ENCODE data around the gene TOPAZ1. TPM values are rescaled to one million over a fixed set of nuclear protein-coding genes. Genes with fewer than 3 reads are reported as not detected.

Gene TOPAZ1
- total RNA-seq (2022; extraction: Qiagen RNA extraction; ENCODE audit: low read depth) = not detected in 5 replicates

DNA sequence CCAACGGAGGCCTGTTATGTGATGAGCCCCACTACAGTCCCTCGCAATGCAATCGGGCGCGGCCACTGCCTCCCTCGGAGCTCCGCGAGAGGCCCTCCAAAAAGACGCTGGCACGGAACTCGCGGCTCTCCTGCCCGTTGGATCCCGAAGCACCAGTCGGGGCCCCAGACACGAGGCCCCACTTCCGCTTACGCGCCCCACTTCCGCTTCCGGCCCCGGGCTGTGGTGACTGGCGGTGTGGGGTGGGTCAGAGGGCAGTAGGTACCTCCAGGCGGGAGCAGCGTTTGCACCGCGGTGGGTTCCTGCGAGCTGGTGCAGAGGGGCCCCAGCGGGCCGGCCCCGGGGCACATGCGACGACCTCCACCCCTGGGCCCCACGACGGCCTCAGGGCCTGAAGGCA, at the start of gene TOPAZ1:
TSS of gene TOPAZ1 (plus strand) at position 181 of the 400 bp plus-strand sequence. CDS start at position 349, 168 bp downstream.

GRCh38 chr3:44338010-44338827, 96.5 kb downstream of the TOPAZ1 start, which contains the start of gene TCAIM:
Gene TCAIM, plus strand, starts transcription at chr3:44338766. Its CDS starts 16,017 bp downstream, at chr3:44354783.

Other genes starting within 250 kb of the TOPAZ1 start
- gene TCAIM, start 96.9 kb downstream of the TOPAZ1 start, total RNA-seq (2022; extraction: Qiagen RNA extraction; ENCODE audit: low read depth) = 7.9 to 8.6 TPM (median 8.4 TPM) in 5 replicates
- 2.2 to 3.1 TPM (median 2.8 TPM) in 5 replicates for gene ZNF445, start 235.8 kb downstream of the TOPAZ1 start, total RNA-seq (2022; extraction: Qiagen RNA extraction; ENCODE audit: low read depth)